Loucy (cell line): Measurements from ENCODE around the gene ASPDH.

Source experiments
- EZH2phosphoT487 ChIP-seq: fragments of 200-600 bp; IDR thresholded peaks from 2 replicates; pipeline ENCODE4 v1.6.1; 2018; ENCODE audit warnings: antibody characterized with exemption, mild to moderate bottlenecking, moderate library complexity, borderline replicate concordance
- TF ChIP-seq, protein P1 (sequence below): fragments of 200-600 bp; sonication (generic); conservative IDR thresholded peaks from 2 replicates; pipeline ENCODE4 v1.5.1; 2014; ENCODE audit warnings: mild to moderate bottlenecking, antibody characterized with exemption, low read length

DNA sequence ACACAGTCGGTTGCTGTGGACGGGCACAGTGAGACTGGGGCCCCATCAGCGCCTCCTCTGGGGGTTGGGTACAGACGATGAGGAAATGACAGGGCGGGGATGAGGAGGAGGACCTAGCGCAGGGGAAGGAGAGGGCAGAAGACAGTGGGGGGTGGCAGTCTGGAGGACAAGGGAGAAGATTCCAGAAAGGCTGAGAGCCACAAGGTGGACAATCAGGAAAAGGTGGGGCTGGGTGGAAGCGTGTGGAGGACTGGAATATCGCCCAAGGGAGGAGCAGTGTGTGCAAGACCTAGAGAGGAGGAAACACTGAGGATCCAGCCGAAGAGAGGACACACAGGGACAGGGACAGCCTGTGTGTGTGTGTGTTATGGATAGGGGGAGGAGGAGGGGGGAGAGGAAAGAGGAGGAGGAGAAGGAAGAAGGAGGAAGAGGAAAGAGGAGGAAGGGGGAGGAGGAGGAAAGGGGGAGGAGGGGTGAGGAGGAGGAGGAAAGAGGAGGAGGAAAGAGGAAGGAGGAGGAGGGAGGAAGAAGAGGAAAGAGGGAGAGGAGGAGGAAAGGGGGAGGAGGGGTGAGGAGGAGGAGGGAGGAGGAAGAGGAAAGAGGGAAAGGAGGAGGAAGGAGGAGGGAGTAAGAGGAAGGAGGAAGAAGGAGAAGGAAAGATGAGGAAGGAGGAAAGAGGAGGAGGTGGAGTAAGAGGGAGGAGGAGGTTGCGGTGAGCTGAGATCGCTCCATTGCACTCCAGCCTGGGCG lies 21.2 kb downstream of the ASPDH start:
- TF ChIP-seq, protein P1, sequence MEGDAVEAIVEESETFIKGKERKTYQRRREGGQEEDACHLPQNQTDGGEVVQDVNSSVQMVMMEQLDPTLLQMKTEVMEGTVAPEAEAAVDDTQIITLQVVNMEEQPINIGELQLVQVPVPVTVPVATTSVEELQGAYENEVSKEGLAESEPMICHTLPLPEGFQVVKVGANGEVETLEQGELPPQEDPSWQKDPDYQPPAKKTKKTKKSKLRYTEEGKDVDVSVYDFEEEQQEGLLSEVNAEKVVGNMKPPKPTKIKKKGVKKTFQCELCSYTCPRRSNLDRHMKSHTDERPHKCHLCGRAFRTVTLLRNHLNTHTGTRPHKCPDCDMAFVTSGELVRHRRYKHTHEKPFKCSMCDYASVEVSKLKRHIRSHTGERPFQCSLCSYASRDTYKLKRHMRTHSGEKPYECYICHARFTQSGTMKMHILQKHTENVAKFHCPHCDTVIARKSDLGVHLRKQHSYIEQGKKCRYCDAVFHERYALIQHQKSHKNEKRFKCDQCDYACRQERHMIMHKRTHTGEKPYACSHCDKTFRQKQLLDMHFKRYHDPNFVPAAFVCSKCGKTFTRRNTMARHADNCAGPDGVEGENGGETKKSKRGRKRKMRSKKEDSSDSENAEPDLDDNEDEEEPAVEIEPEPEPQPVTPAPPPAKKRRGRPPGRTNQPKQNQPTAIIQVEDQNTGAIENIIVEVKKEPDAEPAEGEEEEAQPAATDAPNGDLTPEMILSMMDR = no peak
- no peak for TF ChIP-seq EZH2phosphoT487
